Measurements from ENCODE around the gene COPZ1.

DNA sequence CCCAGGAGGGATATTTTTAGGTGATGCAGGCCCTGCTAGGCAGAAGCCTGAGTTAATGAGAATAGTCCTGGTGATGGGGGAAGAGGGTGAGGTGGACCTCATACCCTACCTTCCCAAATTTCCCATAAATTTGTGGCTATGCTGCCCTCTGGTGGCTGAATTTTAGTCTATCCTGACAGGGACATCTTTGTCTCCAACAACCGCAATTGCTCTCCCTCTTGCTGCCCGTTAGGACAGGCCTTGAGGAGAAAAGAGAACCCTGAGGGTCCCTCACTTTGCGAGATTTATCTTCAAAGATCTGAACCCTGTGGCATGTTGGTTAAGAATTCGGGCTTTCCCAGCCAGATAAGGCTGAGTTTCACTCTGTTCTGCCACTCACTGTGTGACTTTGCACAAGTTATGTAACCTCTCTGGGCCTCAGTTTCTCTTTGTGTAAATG, 69.4 kb downstream of the COPZ1 start:
- TF ChIP-seq, protein P1, sequence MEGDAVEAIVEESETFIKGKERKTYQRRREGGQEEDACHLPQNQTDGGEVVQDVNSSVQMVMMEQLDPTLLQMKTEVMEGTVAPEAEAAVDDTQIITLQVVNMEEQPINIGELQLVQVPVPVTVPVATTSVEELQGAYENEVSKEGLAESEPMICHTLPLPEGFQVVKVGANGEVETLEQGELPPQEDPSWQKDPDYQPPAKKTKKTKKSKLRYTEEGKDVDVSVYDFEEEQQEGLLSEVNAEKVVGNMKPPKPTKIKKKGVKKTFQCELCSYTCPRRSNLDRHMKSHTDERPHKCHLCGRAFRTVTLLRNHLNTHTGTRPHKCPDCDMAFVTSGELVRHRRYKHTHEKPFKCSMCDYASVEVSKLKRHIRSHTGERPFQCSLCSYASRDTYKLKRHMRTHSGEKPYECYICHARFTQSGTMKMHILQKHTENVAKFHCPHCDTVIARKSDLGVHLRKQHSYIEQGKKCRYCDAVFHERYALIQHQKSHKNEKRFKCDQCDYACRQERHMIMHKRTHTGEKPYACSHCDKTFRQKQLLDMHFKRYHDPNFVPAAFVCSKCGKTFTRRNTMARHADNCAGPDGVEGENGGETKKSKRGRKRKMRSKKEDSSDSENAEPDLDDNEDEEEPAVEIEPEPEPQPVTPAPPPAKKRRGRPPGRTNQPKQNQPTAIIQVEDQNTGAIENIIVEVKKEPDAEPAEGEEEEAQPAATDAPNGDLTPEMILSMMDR (IDR thresholded peaks at IDR 0.05), result peak; percentile 44 to 67 (median 65)
- no peak for TF ChIP-seq POLR2AphosphoS5 (IDR thresholded peaks at IDR 0.05)
- no peak for TF ChIP-seq POLR2A (IDR thresholded peaks at IDR 0.05)

Data from breast epithelium (tissue), 3 donors.